Measurements from ENCODE around the gene CBLL2. TPM values are rescaled to one million over a fixed set of nuclear protein-coding genes. Genes with fewer than 3 reads are reported as not detected.
"Not testable (repeated sequence)": the region's sequence is repeated elsewhere in the genome, so short reads cannot be mapped to it uniquely, and the experiment has no call there.

Gene CBLL2
- total RNA-seq, 1 donor from 2014 or later, result not detected

GRCh38 chrX:22249371-22249770 lies 23.3 kb upstream of the CBLL2 start:
- TF ChIP-seq CTCF (IDR thresholded peaks at IDR 0.05; ENCODE audit: insufficient read depth, low read length, poor library complexity, severe bottlenecking), result no peak
- no peak overlapping the region for H3K4me3 ChIP-seq (ENCODE audit: low read depth, low read length)
- H3K36me3 ChIP-seq (ENCODE audit: control insufficient read depth, insufficient read depth, low read length), result no peaks in the 10 kb centered on the region
- no peaks in the 10 kb centered on the region for H3K27me3 ChIP-seq (ENCODE audit: control insufficient read depth, insufficient read depth, low read length)
- DNase-seq (ENCODE audit: low read depth), result no peak

GRCh38 chrX:22268706-22269105 lies 4.0 kb upstream of the CBLL2 start:
- no peak overlapping the region for H3K4me3 ChIP-seq (ENCODE audit: low read depth, low read length)
- no peak for DNase-seq (ENCODE audit: low read depth)
- no peaks in the 10 kb centered on the region for H3K36me3 ChIP-seq (ENCODE audit: control insufficient read depth, insufficient read depth, low read length)
- no peaks in the 10 kb centered on the region for H3K27me3 ChIP-seq (ENCODE audit: control insufficient read depth, insufficient read depth, low read length)
- no peak for TF ChIP-seq CTCF (IDR thresholded peaks at IDR 0.05; ENCODE audit: insufficient read depth, low read length, poor library complexity, severe bottlenecking)

GRCh38 chrX:22273714-22274317 lies 1.1 kb downstream of the CBLL2 start:
- no peak for DNase-seq (ENCODE audit: low read depth)
- Histone ChIP-seq H3K36me3 (ENCODE audit: control insufficient read depth, insufficient read depth, low read length) (no peaks in the 10 kb centered on the region), H3K27me3 (ENCODE audit: control insufficient read depth, insufficient read depth, low read length) (no peaks in the 10 kb centered on the region), H3K4me3 (ENCODE audit: low read depth, low read length) (no peak overlapping the region)
- no peak for TF ChIP-seq CTCF (IDR thresholded peaks at IDR 0.05; ENCODE audit: insufficient read depth, low read length, poor library complexity, severe bottlenecking)

- no peaks in the 10 kb centered on the region for H3K36me3 ChIP-seq (ENCODE audit: control insufficient read depth, insufficient read depth, low read length)
- TF ChIP-seq CTCF (IDR thresholded peaks at IDR 0.05; ENCODE audit: insufficient read depth, low read length, poor library complexity, severe bottlenecking), result no peak
- no peaks in the 10 kb centered on the region for H3K27me3 ChIP-seq (ENCODE audit: control insufficient read depth, insufficient read depth, low read length)
- H3K4me3 ChIP-seq (ENCODE audit: low read depth, low read length), result no peak overlapping the region
- no peak for DNase-seq (ENCODE audit: low read depth)
Observed at GRCh38 chrX:22276781-22277180, 4.1 kb downstream of the CBLL2 start.

GRCh38 chrX:22278375-22278774 lies 5.7 kb downstream of the CBLL2 start:
- Histone ChIP-seq H3K36me3 (ENCODE audit: control insufficient read depth, insufficient read depth, low read length) (no peaks in the 10 kb centered on the region), H3K4me3 (ENCODE audit: low read depth, low read length) (no peak overlapping the region), H3K27me3 (ENCODE audit: control insufficient read depth, insufficient read depth, low read length) (no peaks in the 10 kb centered on the region)
- TF ChIP-seq CTCF (IDR thresholded peaks at IDR 0.05; ENCODE audit: insufficient read depth, low read length, poor library complexity, severe bottlenecking), result peak; percentile 19
- DNase-seq (ENCODE audit: low read depth), result no peak

GRCh38 chrX:22289209-22289608 lies 16.5 kb downstream of the CBLL2 start:
- not testable (repeated sequence) for H3K4me3 ChIP-seq (ENCODE audit: low read depth, low read length); H3K36me3 ChIP-seq (ENCODE audit: control insufficient read depth, insufficient read depth, low read length); H3K27me3 ChIP-seq (ENCODE audit: control insufficient read depth, insufficient read depth, low read length); DNase-seq (ENCODE audit: low read depth)

Measured in kidney epithelial cell (primary cell).